Measurements from ENCODE around the gene PCSK7. TPM values are rescaled to one million over a fixed set of nuclear protein-coding genes. Genes with fewer than 3 reads are reported as not detected.
"Not testable (repeated sequence)": the region's sequence is repeated elsewhere in the genome, so short reads cannot be mapped to it uniquely, and the experiment has no call there.

PCSK7 gene
- total and polyA plus RNA-seq, 2 of the 8 experiments (the other 6 are each of a cell fraction or from before 2014, with no cell fraction given): 23.4 to 38.5 TPM

DNA sequence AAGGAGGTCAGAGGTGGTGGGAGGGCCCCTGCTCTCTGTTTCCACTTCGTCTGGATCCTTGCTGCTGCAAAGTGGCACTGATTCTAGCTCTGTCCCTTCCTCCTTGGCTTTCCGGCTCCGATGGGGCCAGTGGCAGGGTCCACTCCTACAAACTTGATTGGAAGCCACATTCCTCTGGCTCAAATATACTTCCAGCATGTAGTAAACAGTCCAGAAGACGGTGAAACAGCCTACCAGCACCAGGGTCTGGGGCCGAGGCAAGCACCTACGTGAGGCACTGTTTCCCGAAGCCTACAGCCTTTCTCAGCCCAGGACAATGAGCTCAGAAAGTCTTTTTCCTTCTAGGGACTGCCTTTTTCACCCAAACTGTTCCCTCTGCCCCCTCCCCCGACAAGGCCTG lies 25.8 kb downstream of the PCSK7 start:
- WGBS, 2 experiments (ENCODE audit: extremely low coverage in 1 of 2, insufficient coverage in 1 of 2, insufficient read length in 1 of 2, insufficient replicate concordance in 2 of 2, low coverage in 1 of 2, low lambda C conversion rate in 2 of 2, missing lambda C conversion rate in 1 of 2): 92% methylated on average over 6 of the region's 8 CpGs; no CpG with 5 or more reads in 1 of the 2 experiments
- H2AFZ ChIP-seq (ENCODE audit: low read length); H2BK15ac ChIP-seq (ENCODE audit: low read length); H3K27me3 ChIP-seq (replicated peaks in 1 of 4; ENCODE audit: control insufficient read depth in 3 of 4, extremely low read depth in 1 of 4, insufficient read depth in 3 of 4, low read length in 3 of 4); H3K4me1 ChIP-seq (replicated peaks in 1 of 4; ENCODE audit: control insufficient read depth in 3 of 4, insufficient read depth in 4 of 4, low read length in 3 of 4); H3K4ac ChIP-seq (replicated peaks; ENCODE audit: insufficient read length, low read depth, low read length); H2BK12ac ChIP-seq (ENCODE audit: low read depth, low read length); H4K91ac ChIP-seq (replicated peaks; ENCODE audit: insufficient read length, low read length); H2AK5ac ChIP-seq (ENCODE audit: low read depth, low read length); H3K14ac ChIP-seq (ENCODE audit: insufficient read length); H3K23me2 ChIP-seq (ENCODE audit: low read depth, low read length); H3K18ac ChIP-seq (ENCODE audit: extremely low read depth, low read length); H3K4me3 ChIP-seq (ENCODE audit: extremely low read depth in 1 of 4, insufficient read depth in 2 of 4, low read depth in 3 of 4, low read length in 4 of 4); H3K27ac ChIP-seq (ENCODE audit: low read depth, low read length); H3K4me2 ChIP-seq (ENCODE audit: insufficient read depth in 1 of 2, low read depth in 2 of 2, low read length in 2 of 2); H4K20me1 ChIP-seq (replicated peaks in 1 of 2; ENCODE audit: control insufficient read depth in 1 of 2, insufficient read depth in 2 of 2, low read length in 2 of 2); H2BK5ac ChIP-seq (ENCODE audit: low read depth, low read length); H3K56ac ChIP-seq (replicated peaks; ENCODE audit: insufficient read length, low read depth, low read length); H3K9ac ChIP-seq (replicated peaks in 1 of 4; ENCODE audit: extremely low read depth in 1 of 4, low read depth in 3 of 4, low read length in 3 of 4); H3K79me1 ChIP-seq (ENCODE audit: low read depth, low read length); DNase-seq (ENCODE audit: low read depth in 1 of 2, low spot score in 2 of 2); H3K23ac ChIP-seq (ENCODE audit: insufficient read length); H3K9me3 ChIP-seq (ENCODE audit: insufficient read depth in 2 of 2, low read depth in 1 of 2, low read length in 1 of 2); H4K8ac ChIP-seq (ENCODE audit: extremely low read depth, insufficient read depth, low read length); H3K36me3 ChIP-seq (ENCODE audit: control insufficient read depth in 2 of 4, insufficient read depth in 4 of 4, low read length in 3 of 4); H2BK120ac ChIP-seq (replicated peaks; ENCODE audit: low read depth, low read length); H2BK20ac ChIP-seq (ENCODE audit: low read length); H4K5ac ChIP-seq (ENCODE audit: insufficient read length, low read depth, low read length): not testable (repeated sequence)
- FAIRE-seq: peak; percentile 52
- POLR2A ChIA-PET (ENCODE audit: partially characterized antibody): interaction anchor here (0.9 to 10.3 kb wide), 4 partner anchors 8 to 22 kb away, joined by 4 to 153 read pairs (median 6); partner anchors contain the start of gene SIDT2
- CTCF ChIA-PET (ENCODE audit: partially characterized antibody): interaction anchor here (1.3 to 18.7 kb wide), 4 partner anchors 10 to 24 kb away, joined by 3 to 449 read pairs (median 128); partner anchors contain the start of genes PCSK7, RNF214 and SIDT2
- H3K79me2 ChIP-seq (ENCODE audit: control insufficient read depth in 1 of 2, insufficient read depth in 2 of 2, low read length in 2 of 2): peaks cover 0 to 11% of the 10 kb centered on the region in 2 experiments; a peak in 1 of 4 replicates

All from H1 (cell line).